K562 (cell line): ENCODE measurements around the gene PROM2. TPM values are rescaled to one million over a fixed set of nuclear protein-coding genes. Genes with fewer than 3 reads are reported as not detected.

Experiments
- ATAC-seq: fragments of 200-7000 bp; cut with Tn5 transposase; 3 replicates; pipeline ENCODE4 v1.9.1; 2020; ENCODE audit warnings: moderate library complexity
- BruUV-seq: library from RNA; stranded (reverse); fragments of 400-500 nt; replicated peaks from 2 replicates; lab custom pipeline; 2021; lab: Mats Ljungman, UMichigan
- CTCF ChIA-PET: fragments of 300-600 bp; formaldehyde crosslinking; extraction: SDS; loops from one replicate; lab custom pipeline; 2021; ENCODE audit warnings: low intra/inter-chr PET ratio; lab: Yijun Ruan, JAX
- POLR2A ChIA-PET: fragments of 300-600, 350-650 bp; sonication (Branson Sonifier 250); formaldehyde crosslinking; extraction: SDS; loops from one replicate; lab custom pipeline; 2021; ENCODE audit warnings: antibody characterized with exemption, inconsistent platforms; lab: Yijun Ruan, JAX
- DNase-seq, 4 experiments: peaks; one replicate each; pipeline versions ENCODE4 v3.0.0 to v3.0.0-alpha.2; 2011 to 2018; ENCODE audit warnings: low spot score in 3 of 4, mixed read lengths in 3 of 4; ENCODE audit errors: extremely low read depth in 1 of 4
- FAIRE-seq: peaks from 2 replicates; lab custom pipeline; 2011; peaks lifted over from hg19 to GRCh38; lab: Jason Lieb, UNC
- H2AFZ ChIP-seq: 2 replicates; pipeline ENCODE4 v1.6.0; 2011; ENCODE audit warnings: low read depth, low read length, control low read depth, inconsistent platforms
- H3K27ac ChIP-seq: fragments of 200-600 bp; 3 replicates; pipeline ENCODE4 v1.8.0; 2011; ENCODE audit warnings: low read depth, mild to moderate bottlenecking, control low read depth, inconsistent platforms, low read length, moderate library complexity, mixed read lengths; ENCODE audit errors: extremely low read depth
- H3K27me3 ChIP-seq, 2 experiments: fragments of 300-600 bp in 1 of 2; 2 replicates in 1 of 2; 3 replicates in 1 of 2; pipeline versions ENCODE4 v1.6.0 to v1.8.0; 2011; ENCODE audit warnings: inconsistent platforms in 2 of 2, low read length in 2 of 2, mild to moderate bottlenecking in 1 of 2, mixed read lengths in 1 of 2, moderate library complexity in 1 of 2; ENCODE audit not compliant: control insufficient read depth in 2 of 2, insufficient read depth in 2 of 2
- H3K36me3 ChIP-seq: fragments of 300-600 bp; 3 replicates; pipeline ENCODE4 v1.8.0; 2011; ENCODE audit warnings: mild to moderate bottlenecking, low read length, inconsistent platforms; ENCODE audit not compliant: control insufficient read depth, insufficient read depth
- H3K4me1 ChIP-seq, 2 experiments: fragments of 200-600 bp in 1 of 2; replicated peaks in 1 of 2; 2 replicates in 1 of 2; 3 replicates in 1 of 2; pipeline versions ENCODE4 v1.5.1 to v1.8.0; 2011; ENCODE audit warnings: inconsistent platforms in 2 of 2, low read length in 2 of 2, mild to moderate bottlenecking in 1 of 2, mixed read lengths in 1 of 2, moderate library complexity in 1 of 2; ENCODE audit not compliant: control insufficient read depth in 2 of 2, insufficient read depth in 2 of 2
- H3K4me2 ChIP-seq: 2 replicates; pipeline ENCODE4 v1.6.1; 2011; ENCODE audit warnings: low read length, control low read depth, inconsistent platforms, mixed read lengths; ENCODE audit not compliant: insufficient read depth
- H3K4me3 ChIP-seq: fragments of 200-600 bp; sonication (generic), shearing (Covaris generic); 2 replicates; pipeline ENCODE4 v1.5.1; 2016; ENCODE audit warnings: control low read depth, inconsistent platforms
- H3K79me2 ChIP-seq: fragments of 200-600 bp; 3 replicates; pipeline ENCODE4 v1.8.0; 2011; ENCODE audit warnings: low read length, inconsistent platforms; ENCODE audit not compliant: control insufficient read depth, insufficient read depth
- H3K9ac ChIP-seq, 2 experiments: 2 replicates each; pipeline versions ENCODE4 v1.6.0 to v1.6.1; 2011; ENCODE audit warnings: low read depth in 2 of 2, low read length in 2 of 2, control low read depth in 1 of 2, inconsistent platforms in 1 of 2, mild to moderate bottlenecking in 1 of 2, mixed read lengths in 1 of 2; ENCODE audit not compliant: insufficient read depth in 1 of 2
- H3K9me1 ChIP-seq: one replicate; pipeline ENCODE4 v1.6.0; 2011; ENCODE audit warnings: inconsistent platforms, mild to moderate bottlenecking, low read length, moderate library complexity; ENCODE audit not compliant: control insufficient read depth, insufficient read depth
- H3K9me3 ChIP-seq: replicated peaks from 2 replicates; pipeline ENCODE4 v1.5.1; 2011; ENCODE audit warnings: low read depth, low read length, inconsistent platforms; ENCODE audit not compliant: control insufficient read depth, insufficient read depth
- H4K20me1 ChIP-seq: replicated peaks from 2 replicates; pipeline ENCODE4 v1.6.1; 2011; ENCODE audit warnings: low read length, inconsistent platforms, mixed read lengths; ENCODE audit not compliant: control insufficient read depth, insufficient read depth
- ATF7 ChIP-seq: fragments of 450-650 bp; IDR thresholded peaks from 2 replicates; pipeline ENCODE4 v1.7.1; 2014; ENCODE audit warnings: mild to moderate bottlenecking, moderate library complexity
- CTCFL ChIP-seq: IDR thresholded peaks from 2 replicates; pipeline ENCODE4 v1.6.1; 2011; ENCODE audit warnings: borderline replicate concordance, low read depth, mild to moderate bottlenecking, moderate library complexity, low read length; ENCODE audit not compliant: insufficient read depth, poor library complexity, severe bottlenecking
- HEY1 ChIP-seq: fragments of 250-450 bp; sonication (Bioruptor Pico); IDR thresholded peaks from 2 replicates; pipeline ENCODE4 v1.5.0; 2020; ENCODE audit warnings: mild to moderate bottlenecking, moderate library complexity, borderline replicate concordance
- IFI16 ChIP-seq: fragments of 250-450 bp; sonication (Bioruptor Pico); IDR thresholded peaks from 2 replicates; pipeline ENCODE4 v2.1.2; 2022; ENCODE audit warnings: mild to moderate bottlenecking, inconsistent platforms
- MLLT1 ChIP-seq, 2 experiments: fragments of 450-650 bp; IDR thresholded peaks; 2 replicates each; pipeline ENCODE4 v1.6.1; 2016
- MTA2 ChIP-seq: fragments of 450-650 bp; IDR thresholded peaks from 2 replicates; pipeline ENCODE4 v1.6.1; 2016; ENCODE audit warnings: low read depth
- NFXL1 ChIP-seq: fragments of 450-650 bp; formaldehyde crosslinking; IDR thresholded peaks from 2 replicates; pipeline ENCODE4 v1.4.0; 2021; ENCODE audit warnings: mild to moderate bottlenecking
- TRIM28 ChIP-seq: fragments of 450-650 bp; IDR thresholded peaks from 2 replicates; pipeline ENCODE4 v1.6.1; 2017
- ZNF324 ChIP-seq: fragments of 250-450 bp; sonication (Bioruptor Pico); IDR thresholded peaks from 2 replicates; pipeline ENCODE4 v1.4.0; 2020; ENCODE audit warnings: mild to moderate bottlenecking
- ZSCAN32 ChIP-seq: fragments of 450-650 bp; formaldehyde crosslinking; IDR thresholded peaks from 2 replicates; pipeline ENCODE4 v1.4.0; 2020; ENCODE audit warnings: mild to moderate bottlenecking, moderate library complexity
- WGBS: fragments of 100-300 bp; shearing (Covaris generic); methylation state at CpG from one replicate; pipeline ENCODE4 v1.1.6; 2016; ENCODE audit warnings: low coverage, mixed read lengths; ENCODE audit not compliant: insufficient coverage; ENCODE audit errors: missing lambda C conversion rate; 5-methylcytosine and 5-hydroxymethylcytosine counted together
- in situ Hi-C: fragments of 300-500 bp; cut with MboI; formaldehyde crosslinking; loops from 4 replicates; pipeline ENCODE4 v1.15.0; 2018; ENCODE audit warnings: inconsistent platforms, mixed read lengths
- intact Hi-C: fragments of 100-400 bp; cut with micrococcal nuclease; formaldehyde crosslinking; loops from 2 replicates; pipeline ENCODE4 v1.14.2; 2022
- polyA plus RNA-seq, 8 experiments: library from polyadenylated mRNA; depleted of rRNA in 4 of 8; stranded (reverse) in 5 of 8; unstranded in 3 of 8; fragments of >200 nt; fragmentation: Nextera tagmentation in 2 of 8; fragmentation: Illumina TruSeq in 1 of 8; extraction: Ambion mirVana in 2 of 8; extraction: Trizol in 1 of 8; gene quantifications; 2 replicates each; pipeline versions ENCODE4 v1.2.1 to v1.2.3, GENCODE V29; 2011 to 2014; ENCODE audit warnings: inconsistent platforms in 1 of 8, missing spikeins in 1 of 8
- total RNA-seq, 7 experiments: library from RNA; depleted of rRNA in 6 of 7; stranded (reverse); fragments of >200 nt in 6 of 7; fragmentation: Illumina TruSeq in 2 of 7; extraction: Trizol in 2 of 7; gene quantifications; 2 replicates each; pipeline versions ENCODE4 v1.2.1 to v1.2.3, GENCODE V29; 2011 to 2021; ENCODE audit warnings: low replicate concordance in 1 of 7
- TF ChIP-seq, protein P1 (sequence below): fragments of 450-650 bp; IDR thresholded peaks from 2 replicates; pipeline ENCODE4 v1.6.1; 2016; ENCODE audit warnings: low read depth, mild to moderate bottlenecking, moderate library complexity
- TF ChIP-seq, protein P2 (sequence below): fragments of 450-650 bp; formaldehyde crosslinking; IDR thresholded peaks from 2 replicates; pipeline ENCODE4 v1.4.0; 2020; ENCODE audit warnings: mild to moderate bottlenecking, moderate library complexity

The PROM2 gene
- total and polyA plus RNA-seq, 9 of the 15 experiments (the other 6 are each of a cell fraction or from before 2014, with no cell fraction given): not detected

DNA sequence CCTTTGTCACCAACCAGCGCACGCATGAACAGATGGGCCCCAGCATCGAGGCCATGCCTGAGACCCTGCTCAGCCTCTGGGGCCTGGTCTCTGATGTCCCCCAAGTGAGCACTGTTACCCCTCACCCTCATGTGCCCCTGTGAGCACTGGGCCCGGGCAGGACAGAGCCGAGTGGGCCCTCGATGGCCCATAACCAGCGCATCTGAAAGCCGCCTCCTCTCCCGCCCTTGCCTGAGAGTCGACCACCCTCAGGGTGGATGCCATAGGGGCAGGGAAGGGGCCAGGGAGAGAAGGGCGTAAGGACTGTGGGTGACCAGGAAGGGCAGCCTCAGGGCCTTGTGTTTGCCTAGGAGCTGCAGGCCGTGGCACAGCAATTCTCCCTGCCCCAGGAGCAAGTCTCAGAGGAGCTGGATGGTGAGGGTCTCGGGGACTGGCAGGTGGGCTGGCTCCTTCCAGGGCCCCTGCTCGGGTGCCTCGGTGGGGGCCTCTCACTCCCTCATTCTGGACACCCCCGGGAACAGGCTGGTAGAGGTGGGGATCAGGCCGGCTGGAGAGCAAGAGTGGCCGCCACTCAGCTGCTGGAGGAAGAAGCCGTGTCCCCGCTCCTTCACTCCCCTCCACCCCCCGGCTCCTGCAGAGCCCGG lies 2.1 kb downstream of the PROM2 start (continued):
- TF ChIP-seq, protein P1, sequence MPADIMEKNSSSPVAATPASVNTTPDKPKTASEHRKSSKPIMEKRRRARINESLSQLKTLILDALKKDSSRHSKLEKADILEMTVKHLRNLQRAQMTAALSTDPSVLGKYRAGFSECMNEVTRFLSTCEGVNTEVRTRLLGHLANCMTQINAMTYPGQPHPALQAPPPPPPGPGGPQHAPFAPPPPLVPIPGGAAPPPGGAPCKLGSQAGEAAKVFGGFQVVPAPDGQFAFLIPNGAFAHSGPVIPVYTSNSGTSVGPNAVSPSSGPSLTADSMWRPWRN: no peak
- TF ChIP-seq CTCFL (no peak), MTA2 (no peak)

GRCh38 chr2:95276888-95277245 lies 2.6 kb downstream of the PROM2 start:
- Histone ChIP-seq H3K27ac (no peak overlapping the region), H3K4me2 (no peak overlapping the region), H3K36me3 (no peaks in the 10 kb centered on the region)
- CTCF ChIA-PET: no interaction called here
- TF ChIP-seq ZSCAN32 (CRISPR knock-in tag) (no peak), ZNF324 (no peak), NFXL1 (no peak), TRIM28 (no peak), MLLT1 (IDR thresholded peaks at IDR 0.05) (no peak), ATF7 (no peak), IFI16 (CRISPR knock-in tag) (no peak), HEY1 (CRISPR knock-in tag) (no peak)
- TF ChIP-seq, protein P2, sequence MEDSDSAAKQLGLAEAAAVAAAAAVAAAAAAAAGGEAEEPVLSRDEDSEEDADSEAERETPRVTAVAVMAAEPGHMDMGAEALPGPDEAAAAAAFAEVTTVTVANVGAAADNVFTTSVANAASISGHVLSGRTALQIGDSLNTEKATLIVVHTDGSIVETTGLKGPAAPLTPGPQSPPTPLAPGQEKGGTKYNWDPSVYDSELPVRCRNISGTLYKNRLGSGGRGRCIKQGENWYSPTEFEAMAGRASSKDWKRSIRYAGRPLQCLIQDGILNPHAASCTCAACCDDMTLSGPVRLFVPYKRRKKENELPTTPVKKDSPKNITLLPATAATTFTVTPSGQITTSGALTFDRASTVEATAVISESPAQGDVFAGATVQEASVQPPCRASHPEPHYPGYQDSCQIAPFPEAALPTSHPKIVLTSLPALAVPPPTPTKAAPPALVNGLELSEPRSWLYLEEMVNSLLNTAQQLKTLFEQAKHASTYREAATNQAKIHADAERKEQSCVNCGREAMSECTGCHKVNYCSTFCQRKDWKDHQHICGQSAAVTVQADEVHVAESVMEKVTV: no peak
- TF ChIP-seq, all 486 proteins: peak for 0
- no TSS peak for BruUV-seq
- FAIRE-seq (no peak), ATAC-seq (no peak), DNase-seq (no peak)
- Histone ChIP-seq H3K9me3 (no peaks in the 10 kb centered on the region), H2AFZ (no peak overlapping the region), H3K9me1 (no peaks in the 10 kb centered on the region), H3K4me3 (no peak overlapping the region), H4K20me1 (no peaks in the 10 kb centered on the region; the same call in 1 of the 2 replicates), H3K4me1 (peaks cover 0 to 18% of the 10 kb centered on the region in 2 experiments; a peak in 2 of 5 replicates), H3K27me3 (peaks cover 5 to 48% of the 10 kb centered on the region in 2 experiments; a peak in 4 of 5 replicates), H3K9ac (no peak overlapping the region), H3K79me2 (no peaks in the 10 kb centered on the region)
- intact Hi-C loops (no loop called here), in situ Hi-C loops (no loop called here)
- 8% methylated on average over 7 of the region's 9 CpGs for WGBS
- POLR2A ChIA-PET: no interaction called here
